Liver (tissue), 9 donors: ENCODE data around the gene FBXL22. TPM values are rescaled to one million over a fixed set of nuclear protein-coding genes. Genes with fewer than 3 reads are reported as not detected.

Source experiments
- DNase-seq: peaks from one replicate; pipeline ENCODE4 v3.0.0-alpha.2; 2017; ENCODE audit warnings: low spot score
- H3K27ac ChIP-seq, 2 donors: one replicate each; pipeline ENCODE4 v1.7.0; 2013; ENCODE audit warnings: inconsistent platforms in 2 of 2, low read length in 2 of 2, control low read depth in 1 of 2, low read depth in 1 of 2, mild to moderate bottlenecking in 1 of 2
- H3K27me3 ChIP-seq, 4 donors: one replicate each; pipeline versions ENCODE4 v1.6.1 to v1.7.0; 2013; ENCODE audit warnings: low read length in 3 of 4, inconsistent platforms in 1 of 4, mild to moderate bottlenecking in 1 of 4, moderate library complexity in 1 of 4; ENCODE audit not compliant: control insufficient read depth in 4 of 4, insufficient read depth in 4 of 4
- H3K36me3 ChIP-seq, 4 donors: one replicate each; pipeline versions ENCODE4 v1.6.1 to v1.7.0; 2013; ENCODE audit warnings: low read length in 3 of 4, mild to moderate bottlenecking in 3 of 4, low read depth in 1 of 4, moderate library complexity in 1 of 4; ENCODE audit not compliant: control insufficient read depth in 4 of 4, insufficient read depth in 3 of 4
- H3K4me1 ChIP-seq, 4 donors: one replicate each; pipeline versions ENCODE4 v1.6.1 to v1.7.0; 2013; ENCODE audit warnings: low read length in 3 of 4, mild to moderate bottlenecking in 3 of 4, moderate library complexity in 1 of 4; ENCODE audit not compliant: control insufficient read depth in 4 of 4, insufficient read depth in 4 of 4
- H3K4me3 ChIP-seq, 3 donors: one replicate each; pipeline versions ENCODE4 v1.6.1 to v1.7.0; 2013; ENCODE audit warnings: low read length in 3 of 3, control low read depth in 1 of 3, low read depth in 1 of 3, mild to moderate bottlenecking in 1 of 3
- H3K9ac ChIP-seq, 2 donors: one replicate each; pipeline ENCODE4 v1.7.0; 2013; ENCODE audit warnings: low read length in 2 of 2, mild to moderate bottlenecking in 2 of 2, moderate library complexity in 2 of 2, control low read depth in 1 of 2, low read depth in 1 of 2
- H3K9me3 ChIP-seq, 4 donors: one replicate each; pipeline versions ENCODE4 v1.6.1 to v1.7.0; 2013; ENCODE audit warnings: low read length in 3 of 4; ENCODE audit not compliant: control insufficient read depth in 4 of 4
- ATF3 ChIP-seq: IDR thresholded peaks from 2 replicates; pipeline ENCODE4 v1.6.1; 2016; ENCODE audit warnings: antibody characterized with exemption
- CTCF ChIP-seq: fragments of 150-350 bp; IDR thresholded peaks from 2 replicates; pipeline ENCODE4 v1.5.1; 2017; ENCODE audit warnings: improper control_type of control experiment, low read depth, low read length; ENCODE audit not compliant: missing input control
- EGR1 ChIP-seq, 2 donors: IDR thresholded peaks; 2 replicates each; pipeline ENCODE4 v1.6.1; 2016 to 2018; ENCODE audit warnings: antibody characterized with exemption in 2 of 2, low read depth in 2 of 2
- FOXA1 ChIP-seq: IDR thresholded peaks from 2 replicates; pipeline ENCODE4 v1.6.1; 2016; ENCODE audit warnings: antibody characterized with exemption
- FOXA2 ChIP-seq: IDR thresholded peaks from 2 replicates; pipeline ENCODE4 v1.6.1; 2016; ENCODE audit warnings: antibody characterized with exemption
- GABPA ChIP-seq, 2 donors: IDR thresholded peaks in 1 of 2; conservative IDR thresholded peaks in 1 of 2; 2 replicates each; pipeline ENCODE4 v1.6.1; 2016; ENCODE audit warnings: antibody characterized with exemption in 2 of 2, mild to moderate bottlenecking in 1 of 2, moderate library complexity in 1 of 2
- HNF4A ChIP-seq, 2 donors: conservative IDR thresholded peaks; 2 replicates each; pipeline ENCODE4 v1.6.1; 2016; ENCODE audit warnings: antibody characterized with exemption in 2 of 2, mild to moderate bottlenecking in 2 of 2
- HNF4G ChIP-seq: IDR thresholded peaks from 2 replicates; pipeline ENCODE4 v1.6.1; 2016; ENCODE audit warnings: antibody characterized with exemption
- JUND ChIP-seq, 2 donors: IDR thresholded peaks; 2 replicates each; pipeline ENCODE4 v1.6.1; 2016; ENCODE audit warnings: antibody characterized with exemption in 2 of 2
- MAX ChIP-seq: IDR thresholded peaks from 2 replicates; pipeline ENCODE4 v1.6.1; 2016; ENCODE audit warnings: antibody characterized with exemption
- NR2F2 ChIP-seq: IDR thresholded peaks from 2 replicates; pipeline ENCODE4 v1.6.1; 2016; ENCODE audit warnings: antibody characterized with exemption
- RAD21 ChIP-seq, 2 donors: IDR thresholded peaks; 2 replicates each; pipeline ENCODE4 v1.6.1; 2016; ENCODE audit warnings: antibody characterized with exemption in 2 of 2, mild to moderate bottlenecking in 2 of 2
- REST ChIP-seq: IDR thresholded peaks from 2 replicates; pipeline ENCODE4 v1.6.1; 2016; ENCODE audit warnings: antibody characterized with exemption, mild to moderate bottlenecking
- RXRA ChIP-seq, 2 donors: IDR thresholded peaks; 2 replicates each; pipeline ENCODE4 v1.6.1; 2017 to 2018; ENCODE audit warnings: antibody characterized with exemption in 2 of 2, mild to moderate bottlenecking in 1 of 2
- SP1 ChIP-seq: IDR thresholded peaks from 2 replicates; pipeline ENCODE4 v1.6.1; 2018; ENCODE audit warnings: antibody characterized with exemption, mild to moderate bottlenecking
- TAF1 ChIP-seq: conservative IDR thresholded peaks from 2 replicates; pipeline ENCODE4 v1.6.1; 2016; ENCODE audit warnings: antibody characterized with exemption, mild to moderate bottlenecking
- YY1 ChIP-seq: IDR thresholded peaks from 2 replicates; pipeline ENCODE4 v1.6.1; 2016; ENCODE audit warnings: antibody characterized with exemption, mild to moderate bottlenecking
- ZBTB33 ChIP-seq: IDR thresholded peaks from 2 replicates; pipeline ENCODE4 v1.6.1; 2016; ENCODE audit warnings: antibody characterized with exemption
- WGBS: extraction: QIAGEN DNeasy Blood & Tissue Kit; methylation state at CpG from one replicate; pipeline ENCODE4 v1.1.7; 2013; 5-methylcytosine and 5-hydroxymethylcytosine counted together
- polyA plus RNA-seq, 2 donors: library from polyadenylated mRNA; stranded (reverse) in 1 of 2; unstranded in 1 of 2; fragments of 200-250 nt in 1 of 2; fragments of >200 nt in 1 of 2; fragmentation: Nextera tagmentation in 1 of 2; extraction: Ambion mirVana in 1 of 2; gene quantifications; one replicate each; pipeline versions ENCODE4 v1.2.1 to v1.2.3, GENCODE V29; 2013 to 2015
- total RNA-seq, 2 donors: library from RNA; depleted of rRNA; stranded (reverse); fragments of >200 nt; gene quantifications; one replicate each; pipeline ENCODE4 v1.2.3, GENCODE V29; 2014
- donor health status: healthy.
- donor health status: healthy.
- donor health status: healthy.
- donor health status: healthy.
- donor health status: healthy.

FBXL22 gene
- total and polyA plus RNA-seq, 4 donors = 0.18 to 0.29 (median 0.22) TPM

GRCh38 chr15:63630036-63630751, 33.0 kb downstream of the FBXL22 start:
- peaks cover 9 to 82% (median 66%) of the 10 kb centered on the region in 4 donors for H3K36me3 ChIP-seq
- H3K4me1 ChIP-seq = no peaks in the 10 kb centered on the region

More at GRCh38 chr15:63630036-63630751, 33.0 kb downstream of the FBXL22 start:
- Histone ChIP-seq H3K27me3 (no peaks in the 10 kb centered on the region), H3K4me3 (no peak overlapping the region), H3K9ac (no peak overlapping the region), H3K27ac (no peak overlapping the region), H3K9me3 (no peaks in the 10 kb centered on the region)
- 88% methylated on average over 7 of the region's 7 CpGs for WGBS
- no peak for DNase-seq
- no peak for TF ChIP-seq EGR1 (IDR thresholded peaks at IDR 0.05; ENCODE audit: low read depth in 2 of 2)
- TF ChIP-seq HNF4A (conservative IDR thresholded peaks at IDR 0.05) = no peak
- no peak for TF ChIP-seq ATF3
- TF ChIP-seq NR2F2 = no peak
- TF ChIP-seq GABPA (IDR thresholded peaks at IDR 0.05 in 1 of 2, conservative IDR thresholded peaks at IDR 0.05 in 1 of 2) = no peak
- TF ChIP-seq FOXA2 = no peak
- no peak for TF ChIP-seq JUND (IDR thresholded peaks at IDR 0.05)
- TF ChIP-seq MAX = no peak
- TF ChIP-seq CTCF = no peak
- TF ChIP-seq SP1 = no peak
- TF ChIP-seq ZBTB33 = no peak
- no peak for TF ChIP-seq RXRA (IDR thresholded peaks at IDR 0.05)
- no peak for TF ChIP-seq TAF1
- no peak for TF ChIP-seq YY1
- TF ChIP-seq REST = no peak
- TF ChIP-seq FOXA1 = no peak
- no peak for TF ChIP-seq RAD21 (IDR thresholded peaks at IDR 0.05)
- no peak for TF ChIP-seq HNF4G
